GM12878 (cell line): ENCODE data around the gene DCDC2. TPM values are rescaled to one million over a fixed set of nuclear protein-coding genes. Genes with fewer than 3 reads are reported as not detected.

Experiments used
- ATAC-seq: fragments of 200-7000 bp; cut with Tn5 transposase; 3 replicates; pipeline ENCODE4 v1.9.1; 2020; ENCODE audit warnings: mild to moderate bottlenecking, moderate library complexity
- BruUV-seq: library from RNA; stranded (reverse); fragments of 400-500 nt; replicated peaks from 2 replicates; lab custom pipeline; 2021; lab: Mats Ljungman, UMichigan
- CTCF ChIA-PET: fragments of 300-600 bp; sonication (Branson Sonifier 250); formaldehyde crosslinking; extraction: SDS; loops from one replicate; lab custom pipeline; 2021; ENCODE audit warnings: inconsistent platforms; lab: Yijun Ruan, JAX
- POLR2A ChIA-PET: fragments of 350-600 bp; formaldehyde crosslinking; extraction: SDS; loops from one replicate; lab custom pipeline; 2021; ENCODE audit warnings: inconsistent platforms; lab: Charles Lee
- RAD21 ChIA-PET: fragments of 300-600 bp; sonication (Branson Sonifier 250); formaldehyde crosslinking; loops from one replicate; lab custom pipeline; 2023; ENCODE audit warnings: antibody characterized with exemption; ENCODE audit not compliant: unreplicated experiment; lab: Charles Lee
- SMC1A ChIA-PET: fragments of 300-600 bp; sonication (Branson Sonifier 250); formaldehyde crosslinking; loops from one replicate; lab custom pipeline; 2023; ENCODE audit not compliant: unreplicated experiment, uncharacterized antibody; lab: Charles Lee
- DNase-seq: peaks from one replicate; pipeline ENCODE4 v3.0.0-alpha.2; 2011; ENCODE audit warnings: low read depth, low spot score
- FAIRE-seq: peaks from 3 replicates; lab custom pipeline; 2011; peaks lifted over from hg19 to GRCh38; lab: Jason Lieb, UNC
- H2AFZ ChIP-seq: 2 replicates; pipeline ENCODE4 v1.6.0; 2011; ENCODE audit warnings: low read depth, low read length, control low read depth; ENCODE audit not compliant: control insufficient read depth
- H3K27ac ChIP-seq: 2 replicates; pipeline ENCODE4 v1.5.1; 2011; ENCODE audit warnings: control low read depth; ENCODE audit not compliant: control insufficient read depth, insufficient read depth
- H3K27me3 ChIP-seq, 2 experiments: replicated peaks in 1 of 2; 2 replicates each; pipeline versions ENCODE4 v1.6.0 to v1.6.1; 2011; ENCODE audit warnings: low read length in 1 of 2; ENCODE audit not compliant: control insufficient read depth in 2 of 2, insufficient read depth in 2 of 2
- H3K36me3 ChIP-seq, 2 experiments: 2 replicates each; pipeline ENCODE4 v1.5.1; 2011; ENCODE audit warnings: low read length in 1 of 2; ENCODE audit not compliant: control insufficient read depth in 2 of 2, insufficient read depth in 2 of 2
- H3K4me1 ChIP-seq: 2 replicates; pipeline ENCODE4 v1.6.1; 2011; ENCODE audit warnings: mild to moderate bottlenecking, low read length, moderate library complexity, mixed read lengths; ENCODE audit not compliant: control insufficient read depth, insufficient read depth
- H3K4me2 ChIP-seq: 2 replicates; pipeline ENCODE4 v1.6.0; 2011; ENCODE audit warnings: control low read depth; ENCODE audit not compliant: control insufficient read depth, insufficient read depth
- H3K4me3 ChIP-seq: fragments of 200-600 bp; sonication (generic); 2 replicates; pipeline ENCODE4 v1.5.1; 2016
- H3K79me2 ChIP-seq: 2 replicates; pipeline ENCODE4 v1.6.0; 2011; ENCODE audit warnings: low read length; ENCODE audit not compliant: control insufficient read depth, insufficient read depth
- H3K9ac ChIP-seq: 2 replicates; pipeline ENCODE4 v1.8.0; 2011; ENCODE audit warnings: low read length, control low read depth, mixed read lengths; ENCODE audit not compliant: control insufficient read depth, insufficient read depth
- H3K9me3 ChIP-seq: replicated peaks from 3 replicates; pipeline ENCODE4 v1.5.1; 2011; ENCODE audit warnings: mild to moderate bottlenecking, low read length; ENCODE audit not compliant: control insufficient read depth, insufficient read depth
- H4K20me1 ChIP-seq: 2 replicates; pipeline ENCODE4 v1.6.0; 2011; ENCODE audit not compliant: control insufficient read depth, insufficient read depth
- BACH1 ChIP-seq: fragments of 450-650 bp; IDR thresholded peaks from 2 replicates; pipeline ENCODE4 v1.6.1; 2017; ENCODE audit warnings: mild to moderate bottlenecking, borderline replicate concordance
- BCL11A ChIP-seq: IDR thresholded peaks from 2 replicates; pipeline ENCODE4 v1.6.1; 2011; ENCODE audit warnings: low read depth, low read length
- BCLAF1 ChIP-seq: fragments of 450-650 bp; IDR thresholded peaks from 2 replicates; pipeline ENCODE4 v1.6.1; 2017; ENCODE audit warnings: antibody characterized with exemption, mild to moderate bottlenecking, moderate library complexity
- EGR1 ChIP-seq, 2 experiments: IDR thresholded peaks; 1 replicate in 1 of 2; 2 replicates in 1 of 2; pipeline ENCODE4 v1.6.1; 2011 to 2012; ENCODE audit warnings: low read depth in 2 of 2, low read length in 2 of 2, borderline replicate concordance in 1 of 2, mild to moderate bottlenecking in 1 of 2, moderate library complexity in 1 of 2
- ESRRA ChIP-seq: IDR thresholded peaks from 2 replicates; pipeline ENCODE4 v1.6.1; 2012; ENCODE audit warnings: mild to moderate bottlenecking, low read length, improper control_type of control experiment
- ETV6 ChIP-seq, 2 experiments: fragments of 450-650 bp in 1 of 2; IDR thresholded peaks in 1 of 2; conservative IDR thresholded peaks in 1 of 2; 2 replicates each; pipeline ENCODE4 v1.6.1; 2014; ENCODE audit warnings: antibody characterized with exemption in 1 of 2, borderline replicate concordance in 1 of 2, low read depth in 1 of 2, mild to moderate bottlenecking in 1 of 2, moderate library complexity in 1 of 2
- GABPA ChIP-seq: IDR thresholded peaks from 2 replicates; pipeline ENCODE4 v1.6.1; 2014; ENCODE audit warnings: antibody characterized with exemption, low read depth, mild to moderate bottlenecking, inconsistent platforms
- HDAC2 ChIP-seq: fragments of 200-600 bp; sonication (generic); IDR thresholded peaks from 2 replicates; pipeline ENCODE4 v1.6.1; 2017
- MEF2A ChIP-seq: IDR thresholded peaks from 2 replicates; pipeline ENCODE4 v1.6.1; 2011; ENCODE audit warnings: low read depth, mild to moderate bottlenecking, low read length, moderate library complexity; ENCODE audit not compliant: insufficient read depth
- NFYB ChIP-seq: IDR thresholded peaks from 2 replicates; pipeline ENCODE4 v1.6.1; 2011; ENCODE audit warnings: low read depth, mild to moderate bottlenecking, low read length, improper control_type of control experiment, moderate library complexity; ENCODE audit not compliant: insufficient read depth
- NR2F1 ChIP-seq: fragments of 450-650 bp; conservative IDR thresholded peaks from 2 replicates; pipeline ENCODE4 v1.6.1; 2017; ENCODE audit warnings: mild to moderate bottlenecking
- PKNOX1 ChIP-seq: fragments of 450-650 bp; IDR thresholded peaks from 2 replicates; pipeline ENCODE4 v1.6.1; 2016; ENCODE audit warnings: mild to moderate bottlenecking
- RAD21 ChIP-seq: IDR thresholded peaks from 2 replicates; pipeline ENCODE4 v1.6.1; 2011; ENCODE audit warnings: mild to moderate bottlenecking, low read depth, low read length, moderate library complexity; ENCODE audit not compliant: insufficient read depth
- RAD51 ChIP-seq: fragments of 450-650 bp; IDR thresholded peaks from 2 replicates; pipeline ENCODE4 v1.6.1; 2016; ENCODE audit warnings: moderate library complexity, mild to moderate bottlenecking, inconsistent platforms
- SP1 ChIP-seq: IDR thresholded peaks from one replicate; pipeline ENCODE4 v1.6.1; 2011; ENCODE audit warnings: low read depth, low read length
- STAT1 ChIP-seq: fragments of 450-650 bp; conservative IDR thresholded peaks from 2 replicates; pipeline ENCODE4 v1.6.1; 2014; ENCODE audit warnings: antibody characterized with exemption, mild to moderate bottlenecking
- TCF7 ChIP-seq: IDR thresholded peaks from 2 replicates; pipeline ENCODE4 v1.6.1; 2014; ENCODE audit warnings: antibody characterized with exemption, borderline replicate concordance
- WRNIP1 ChIP-seq: IDR thresholded peaks from 2 replicates; pipeline ENCODE4 v1.6.1; 2011; ENCODE audit warnings: low read depth, low read length, improper control_type of control experiment, borderline replicate concordance
- ZBTB11 ChIP-seq: fragments of 450-650 bp; formaldehyde crosslinking; IDR thresholded peaks from 2 replicates; pipeline ENCODE4 v1.5.0; 2022; ENCODE audit warnings: mild to moderate bottlenecking, missing genetic modification characterization
- WGBS: methylation state at CpG from one replicate; pipeline ENCODE4 v1.1.6; 2016; ENCODE audit warnings: low lambda C conversion rate; ENCODE audit not compliant: insufficient replicate concordance, insufficient coverage; ENCODE audit errors: missing lambda C conversion rate; 5-methylcytosine and 5-hydroxymethylcytosine counted together
- in situ Hi-C: fragments of 300-500 bp; cut with MboI; formaldehyde crosslinking; loops from 9 replicates; pipeline ENCODE4 v1.14.3; 2018; ENCODE audit warnings: mixed read lengths
- intact Hi-C: fragments of 100-400 bp; cut with micrococcal nuclease; formaldehyde crosslinking; loops from one replicate; pipeline ENCODE4 v1.14.2; 2022; ENCODE audit not compliant: unreplicated experiment
- polyA plus RNA-seq, 11 experiments: library from polyadenylated mRNA; depleted of rRNA in 4 of 11; unstranded in 6 of 11; stranded (reverse) in 5 of 11; fragments of >200 nt; fragmentation: Nextera tagmentation in 4 of 11; fragmentation: Illumina TruSeq in 1 of 11; extraction: Ambion mirVana in 4 of 11; extraction: Trizol in 1 of 11; gene quantifications; 1 replicate in 1 of 11; 2 replicates in 10 of 11; pipeline versions ENCODE4 v1.2.1 to v1.2.3, GENCODE V29; 2011 to 2016; ENCODE audit warnings: inconsistent platforms in 2 of 11, missing spikeins in 2 of 11, low read depth in 1 of 11
- total RNA-seq, 4 experiments: library from RNA; depleted of rRNA in 3 of 4; stranded (reverse); fragments of >200 nt in 3 of 4; fragmentation: Illumina TruSeq in 1 of 4; extraction: Trizol in 1 of 4; gene quantifications; 2 replicates each; pipeline versions ENCODE4 v1.2.1 to v1.2.3, GENCODE V29; 2013 to 2021

Gene DCDC2
- total and polyA plus RNA-seq, 10 of the 15 experiments (the other 5 are each of a cell fraction or from before 2014, with no cell fraction given) = under 0.01 to 0.03 TPM; not detected in 8

DNA sequence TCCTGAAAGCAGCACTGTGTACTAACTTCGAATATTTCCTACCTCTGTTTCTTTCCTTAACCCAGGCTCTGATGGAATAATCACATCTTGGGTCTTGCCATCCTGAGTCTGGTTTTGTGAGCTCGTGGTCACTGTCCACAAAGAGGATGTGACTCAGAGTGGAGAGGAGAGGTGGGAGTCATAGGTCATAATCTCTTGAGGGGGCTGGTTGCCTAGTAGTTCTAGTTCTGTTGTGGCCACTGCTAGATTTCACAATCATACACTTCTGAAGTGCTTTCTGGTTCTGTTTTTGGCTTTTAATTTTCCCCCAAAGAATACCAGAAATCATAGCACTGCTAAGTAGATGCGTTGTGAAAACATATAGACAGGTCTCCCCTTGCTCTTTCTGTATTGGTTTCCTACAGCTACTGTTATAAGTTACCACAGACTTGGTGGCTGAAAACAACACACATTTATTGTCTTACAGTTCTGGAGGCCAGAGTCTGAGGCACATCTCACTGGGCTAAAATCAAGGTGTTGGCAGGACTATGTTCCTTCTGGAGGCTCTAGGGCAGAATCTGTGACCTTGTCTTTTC is 129.1 kb downstream of the DCDC2 start:
- no peak overlapping the region for H2AFZ ChIP-seq
- H3K4me2 ChIP-seq = no peak overlapping the region
- WGBS = 0% methylated on average over 3 of the region's 3 CpGs
- DNase-seq (no peak), ATAC-seq (peak; percentile 63), FAIRE-seq (no peak)
- intact Hi-C loops (no loop called here), in situ Hi-C loops (no loop called here)
- no TSS peak for BruUV-seq
- no peaks in the 10 kb centered on the region for H3K9me3 ChIP-seq
- no peak overlapping the region for H3K4me3 ChIP-seq
- H3K36me3 ChIP-seq = no peaks in the 10 kb centered on the region
- ChIA-PET SMC1A (no interaction called here), CTCF (no interaction called here), RAD21 (no interaction called here), POLR2A (no interaction called here)
- peaks cover 0 to 5% of the 10 kb centered on the region in 2 experiments; a peak in 2 of 4 replicates for H3K27me3 ChIP-seq
- H3K79me2 ChIP-seq = no peaks in the 10 kb centered on the region
- H3K4me1 ChIP-seq = no peaks in the 10 kb centered on the region
- H3K9ac ChIP-seq = no peak overlapping the region
- no peaks in the 10 kb centered on the region for H4K20me1 ChIP-seq
- no peak overlapping the region for H3K27ac ChIP-seq
- no peak for TF ChIP-seq HDAC2
- TF ChIP-seq ZBTB11 (CRISPR knock-in tag) = no peak
- TF ChIP-seq RAD51 = no peak
- TF ChIP-seq ETV6 (conservative IDR thresholded peaks at IDR 0.05 in 1 of 2, IDR thresholded peaks at IDR 0.05 in 1 of 2; ENCODE audit: borderline replicate concordance in 1 of 2, low read depth in 1 of 2) = no peak
- no peak for TF ChIP-seq EGR1 (IDR thresholded peaks at IDR 0.05; ENCODE audit: borderline replicate concordance in 1 of 2, low read depth in 2 of 2, low read length in 2 of 2)
- no peak for TF ChIP-seq WRNIP1
- no peak for TF ChIP-seq MEF2A
- no peak for TF ChIP-seq BCL11A
- no peak for TF ChIP-seq BCLAF1
- no peak for TF ChIP-seq SP1
- TF ChIP-seq NFYB = no peak
- TF ChIP-seq RAD21 = no peak
- TF ChIP-seq GABPA = no peak
- no peak for TF ChIP-seq STAT1
- TF ChIP-seq BACH1 = no peak
- TF ChIP-seq PKNOX1 = no peak
- no peak for TF ChIP-seq NR2F1
- TF ChIP-seq TCF7 = no peak
- no peak for TF ChIP-seq ESRRA
